Karpas-422 (cell line): ENCODE results near the gene KCNA10. TPM values are rescaled to one million over a fixed set of nuclear protein-coding genes. Genes with fewer than 3 reads are reported as not detected.

Source experiments
- DNase-seq: peaks from one replicate; pipeline ENCODE4 v3.0.0-alpha.2; 2015
- H2AFZ ChIP-seq: fragments of 200-600 bp; sonication (generic); 2 replicates; pipeline ENCODE4 v1.6.1; 2014; ENCODE audit warnings: antibody characterized with exemption, low read length, mixed read lengths
- H3K27ac ChIP-seq: fragments of 200-600 bp; sonication (generic); 2 replicates; pipeline ENCODE4 v1.5.1; 2014; ENCODE audit warnings: mild to moderate bottlenecking, low read length, moderate library complexity
- H3K27me3 ChIP-seq: fragments of 200-600 bp; sonication (generic); 2 replicates; pipeline ENCODE4 v1.6.1; 2014; ENCODE audit warnings: low read length, mixed read lengths
- H3K36me3 ChIP-seq: fragments of 200-600 bp; sonication (generic); 2 replicates; pipeline ENCODE4 v1.6.1; 2014; ENCODE audit warnings: low read length, mixed read lengths; ENCODE audit not compliant: insufficient read depth
- H3K4me1 ChIP-seq: fragments of 200-600 bp; sonication (generic); 2 replicates; pipeline ENCODE4 v1.6.1; 2014; ENCODE audit warnings: mild to moderate bottlenecking, low read length, mixed read lengths
- H3K4me2 ChIP-seq: fragments of 200-600 bp; sonication (generic); 2 replicates; pipeline ENCODE4 v1.6.1; 2014; ENCODE audit warnings: low read length, low read depth, mild to moderate bottlenecking; ENCODE audit not compliant: poor library complexity, severe bottlenecking
- H3K4me3 ChIP-seq: fragments of 200-600 bp; sonication (generic); 2 replicates; pipeline ENCODE4 v1.5.1; 2014; ENCODE audit warnings: mild to moderate bottlenecking, antibody characterized with exemption, low read length, mixed read lengths
- H3K79me2 ChIP-seq: fragments of 200-600 bp; sonication (generic); 2 replicates; pipeline ENCODE4 v1.6.1; 2014; ENCODE audit warnings: mild to moderate bottlenecking, low read length, mixed read lengths
- H3K9ac ChIP-seq: fragments of 200-600 bp; sonication (generic); 2 replicates; pipeline ENCODE4 v1.6.0; 2014; ENCODE audit warnings: low read length
- H3K9me2 ChIP-seq: fragments of 200-600 bp; sonication (generic), shearing (Covaris generic); replicated peaks from 2 replicates; pipeline ENCODE4 v1.6.0; 2014; ENCODE audit warnings: mild to moderate bottlenecking, low read length, moderate library complexity; ENCODE audit not compliant: insufficient read depth
- H3K9me3 ChIP-seq: fragments of 300-700, 200-600 bp; sonication (generic); 2 replicates; pipeline ENCODE4 v1.6.1; 2014; ENCODE audit warnings: low read length, mixed read lengths
- H4K20me1 ChIP-seq: fragments of 200-600 bp; sonication (generic); 2 replicates; pipeline ENCODE4 v1.6.1; 2014; ENCODE audit warnings: mild to moderate bottlenecking, antibody characterized with exemption, low read length, low read depth; ENCODE audit not compliant: insufficient read depth
- total RNA-seq: library from RNA; depleted of rRNA; stranded (reverse); fragments of >200 nt; shearing (Covaris generic); gene quantifications from 2 replicates; pipeline ENCODE4 v1.2.3, GENCODE V29; 2014; ENCODE audit warnings: low replicate concordance

The KCNA10 gene
- total RNA-seq, 1 experiment from 2014 or later = not detected

GRCh38 chr1:110485725-110486124 is 33.2 kb downstream of the KCNA10 start:
- Histone ChIP-seq H3K9me2 (no peaks in the 10 kb centered on the region), H3K4me2 (no peak overlapping the region), H3K9me3 (no peaks in the 10 kb centered on the region), H4K20me1 (no peaks in the 10 kb centered on the region), H3K4me3 (no peak overlapping the region), H3K9ac (no peak overlapping the region), H3K79me2 (no peaks in the 10 kb centered on the region), H2AFZ (no peak overlapping the region), H3K36me3 (no peaks in the 10 kb centered on the region), H3K27ac (no peak overlapping the region), H3K27me3 (no peaks in the 10 kb centered on the region), H3K4me1 (peaks cover 16% of the 10 kb centered on the region)
- DNase-seq = no peak

GRCh38 chr1:110484801-110485200 is 34.2 kb downstream of the KCNA10 start:
- no peaks in the 10 kb centered on the region for H3K9me2 ChIP-seq
- H2AFZ ChIP-seq = no peak overlapping the region
- no peak for DNase-seq
- H3K36me3 ChIP-seq = no peaks in the 10 kb centered on the region
- no peaks in the 10 kb centered on the region for H3K79me2 ChIP-seq
- no peak overlapping the region for H3K4me2 ChIP-seq
- H3K27ac ChIP-seq = no peak overlapping the region
- peaks cover 25% of the 10 kb centered on the region for H3K4me1 ChIP-seq
- H3K9ac ChIP-seq = no peak overlapping the region
- H3K9me3 ChIP-seq = no peaks in the 10 kb centered on the region
- no peaks in the 10 kb centered on the region for H4K20me1 ChIP-seq
- H3K4me3 ChIP-seq = no peak overlapping the region
- H3K27me3 ChIP-seq = no peaks in the 10 kb centered on the region

- H3K9ac ChIP-seq = no peak overlapping the region
- no peaks in the 10 kb centered on the region for H3K9me3 ChIP-seq
- no peak overlapping the region for H3K4me3 ChIP-seq
- H4K20me1 ChIP-seq = no peaks in the 10 kb centered on the region
- no peak overlapping the region for H3K4me2 ChIP-seq
- H3K4me1 ChIP-seq = peaks cover 27% of the 10 kb centered on the region
- H3K9me2 ChIP-seq = no peaks in the 10 kb centered on the region
- H2AFZ ChIP-seq = no peak overlapping the region
- H3K27me3 ChIP-seq = no peaks in the 10 kb centered on the region
- no peaks in the 10 kb centered on the region for H3K79me2 ChIP-seq
- H3K27ac ChIP-seq = no peak overlapping the region
- DNase-seq = no peak
- no peaks in the 10 kb centered on the region for H3K36me3 ChIP-seq
These were observed 35.7 kb downstream of the KCNA10 start for GRCh38 chr1:110483308-110483685.

- no peaks in the 10 kb centered on the region for H4K20me1 ChIP-seq
- no peak overlapping the region for H3K9ac ChIP-seq
- no peak for DNase-seq
- no peaks in the 10 kb centered on the region for H3K36me3 ChIP-seq
- no peaks in the 10 kb centered on the region for H3K27me3 ChIP-seq
- H3K4me3 ChIP-seq = no peak overlapping the region
- H3K9me2 ChIP-seq = no peaks in the 10 kb centered on the region
- H3K79me2 ChIP-seq = no peaks in the 10 kb centered on the region
- no peak overlapping the region for H3K4me2 ChIP-seq
- peaks cover 27% of the 10 kb centered on the region for H3K4me1 ChIP-seq
- H3K27ac ChIP-seq = no peak overlapping the region
- no peaks in the 10 kb centered on the region for H3K9me3 ChIP-seq
- H2AFZ ChIP-seq = no peak overlapping the region
These were observed 36.2 kb downstream of the KCNA10 start for GRCh38 chr1:110482662-110483307.

GRCh38 chr1:110481968-110482623 is 36.9 kb downstream of the KCNA10 start:
- Histone ChIP-seq H3K27ac (no peak overlapping the region), H3K27me3 (no peaks in the 10 kb centered on the region), H2AFZ (no peak overlapping the region), H3K9me2 (no peaks in the 10 kb centered on the region), H3K9ac (no peak overlapping the region), H3K4me2 (peak overlapping the region; percentile 54), H3K79me2 (no peaks in the 10 kb centered on the region), H4K20me1 (no peaks in the 10 kb centered on the region), H3K9me3 (no peaks in the 10 kb centered on the region), H3K36me3 (no peaks in the 10 kb centered on the region), H3K4me1 (peaks cover 27% of the 10 kb centered on the region), H3K4me3 (no peak overlapping the region)
- no peak for DNase-seq

GRCh38 chr1:110480356-110481096 is 38.4 kb downstream of the KCNA10 start:
- Histone ChIP-seq H3K4me3 (peak overlapping the region; percentile 35), H3K79me2 (no peaks in the 10 kb centered on the region), H3K36me3 (no peaks in the 10 kb centered on the region), H2AFZ (no peak overlapping the region), H3K27me3 (no peaks in the 10 kb centered on the region), H3K27ac (no peak overlapping the region; the same call in 1 of the 2 replicates), H3K4me1 (peaks cover 27% of the 10 kb centered on the region), H3K9me3 (no peaks in the 10 kb centered on the region), H3K9ac (no peak overlapping the region), H3K9me2 (no peaks in the 10 kb centered on the region), H3K4me2 (peak overlapping the region; percentile 54), H4K20me1 (no peaks in the 10 kb centered on the region)
- no peak for DNase-seq

DNA sequence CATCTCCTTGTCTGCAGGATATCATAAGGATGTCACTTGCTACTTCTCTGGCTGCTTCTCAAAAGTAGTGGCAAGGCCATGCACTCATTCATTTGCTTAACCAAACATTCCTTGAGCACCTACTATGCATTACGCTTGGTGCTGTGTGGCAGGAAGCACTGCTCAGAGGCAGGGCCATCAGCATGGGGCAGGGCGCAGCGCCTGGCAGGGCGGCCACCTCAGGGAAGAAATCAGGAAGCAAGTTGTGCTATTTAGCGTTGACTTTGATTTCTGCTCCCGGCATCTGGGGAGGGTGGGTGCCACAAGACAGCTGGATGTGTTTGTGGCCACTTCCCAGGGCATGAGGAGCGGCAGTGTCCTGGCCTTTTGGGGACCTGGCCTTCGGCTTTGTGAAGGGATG is 40.1 kb downstream of the KCNA10 start:
- no peaks in the 10 kb centered on the region for H3K79me2 ChIP-seq
- no peak overlapping the region for H3K27ac ChIP-seq
- H3K4me1 ChIP-seq = peaks cover 27% of the 10 kb centered on the region
- no peaks in the 10 kb centered on the region for H3K9me2 ChIP-seq
- H3K9me3 ChIP-seq = no peaks in the 10 kb centered on the region
- DNase-seq = no peak
- no peak overlapping the region for H3K9ac ChIP-seq
- no peak overlapping the region for H2AFZ ChIP-seq
- no peaks in the 10 kb centered on the region for H3K36me3 ChIP-seq
- no peak overlapping the region for H3K4me2 ChIP-seq
- no peaks in the 10 kb centered on the region for H4K20me1 ChIP-seq
- no peak overlapping the region for H3K4me3 ChIP-seq
- H3K27me3 ChIP-seq = no peaks in the 10 kb centered on the region

- H3K4me2 ChIP-seq = no peak overlapping the region
- no peaks in the 10 kb centered on the region for H3K9me2 ChIP-seq
- no peaks in the 10 kb centered on the region for H4K20me1 ChIP-seq
- H3K79me2 ChIP-seq = no peaks in the 10 kb centered on the region
- H3K36me3 ChIP-seq = no peaks in the 10 kb centered on the region
- H3K9ac ChIP-seq = no peak overlapping the region
- H3K4me1 ChIP-seq = peaks cover 27% of the 10 kb centered on the region
- no peaks in the 10 kb centered on the region for H3K9me3 ChIP-seq
- H2AFZ ChIP-seq = no peak overlapping the region
- H3K27me3 ChIP-seq = no peaks in the 10 kb centered on the region
- no peak for DNase-seq
- H3K27ac ChIP-seq = no peak overlapping the region
- no peak overlapping the region for H3K4me3 ChIP-seq
These were observed 40.9 kb downstream of the KCNA10 start for GRCh38 chr1:110477967-110478640.
